HepG2 (cell line): ENCODE measurements around the gene ABL2. TPM values are rescaled to one million over a fixed set of nuclear protein-coding genes. Genes with fewer than 3 reads are reported as not detected.

Experiments
- ATAC-seq: fragments of 200-7000 bp; cut with Tn5 transposase; 3 replicates; pipeline ENCODE4 v1.9.1; 2020; ENCODE audit warnings: mild to moderate bottlenecking, moderate library complexity
- BruUV-seq: library from RNA; stranded (reverse); fragments of 400-500 nt; replicated peaks from 2 replicates; lab custom pipeline; 2021; lab: Mats Ljungman, UMichigan
- CTCF ChIA-PET: fragments of 300-600 bp; formaldehyde crosslinking; extraction: SDS; loops from one replicate; lab custom pipeline; 2021; ENCODE audit warnings: low total read pairs, inconsistent platforms, low intra/inter-chr PET ratio; lab: Yijun Ruan, JAX
- POLR2A ChIA-PET: fragments of 350-600 bp; sonication (Branson Sonifier 250); formaldehyde crosslinking; loops from one replicate; lab custom pipeline; 2020; ENCODE audit warnings: antibody characterized with exemption, inconsistent platforms; lab: Yijun Ruan, JAX
- DNase-seq: peaks from one replicate; pipeline ENCODE4 v3.0.0-alpha.2; 2015; ENCODE audit warnings: low spot score
- FAIRE-seq: peaks from 3 replicates; lab custom pipeline; 2011; peaks lifted over from hg19 to GRCh38; lab: Jason Lieb, UNC
- H2AFZ ChIP-seq: one replicate; pipeline ENCODE4 v1.6.1; 2011; ENCODE audit warnings: low read length, inconsistent platforms
- H3K27ac ChIP-seq: fragments of 300-600 bp; 3 replicates; pipeline ENCODE4 v1.8.0; 2011; ENCODE audit warnings: mixed run types, mild to moderate bottlenecking, mixed read lengths, low read length, inconsistent platforms; ENCODE audit not compliant: insufficient read depth; ENCODE audit errors: extremely low read length
- H3K27me3 ChIP-seq, 2 experiments: fragments of 200-600 bp in 1 of 2; 2 replicates in 1 of 2; 3 replicates in 1 of 2; pipeline versions ENCODE4 v1.6.0 to v1.8.0; 2011; ENCODE audit warnings: low read length in 2 of 2, mild to moderate bottlenecking in 2 of 2, moderate library complexity in 2 of 2, inconsistent platforms in 1 of 2; ENCODE audit not compliant: insufficient read depth in 2 of 2, control insufficient read depth in 1 of 2
- H3K36me3 ChIP-seq, 2 experiments: fragments of 200-600 bp in 1 of 2; replicated peaks in 1 of 2; 2 replicates in 1 of 2; 3 replicates in 1 of 2; pipeline versions ENCODE4 v1.5.1 to v1.8.0; 2011; ENCODE audit warnings: low read length in 2 of 2, inconsistent platforms in 1 of 2; ENCODE audit not compliant: insufficient read depth in 2 of 2, control insufficient read depth in 1 of 2
- H3K4me1 ChIP-seq: 2 replicates; pipeline ENCODE4 v1.5.1; 2012; ENCODE audit warnings: low read length, inconsistent platforms; ENCODE audit not compliant: insufficient read depth
- H3K4me2 ChIP-seq: 2 replicates; pipeline ENCODE4 v1.6.0; 2011; ENCODE audit warnings: low read depth, low read length, inconsistent platforms
- H3K4me3 ChIP-seq, 3 experiments: fragments of 200-600 bp in 1 of 3; sonication (generic), shearing (Covaris generic) in 1 of 3; replicated peaks in 1 of 3; 2 replicates each; pipeline ENCODE4 v1.5.1; 2011 to 2016; ENCODE audit warnings: low read length in 3 of 3, inconsistent platforms in 2 of 3, low read depth in 2 of 3, mild to moderate bottlenecking in 2 of 3, control low read depth in 1 of 3, mixed read lengths in 1 of 3; ENCODE audit not compliant: insufficient read depth in 1 of 3
- H3K79me2 ChIP-seq: one replicate; pipeline ENCODE4 v1.6.1; 2011; ENCODE audit warnings: low read length, inconsistent platforms; ENCODE audit not compliant: insufficient read depth
- H3K9ac ChIP-seq: 2 replicates; pipeline ENCODE4 v1.6.0; 2011; ENCODE audit warnings: mild to moderate bottlenecking, low read depth, low read length, inconsistent platforms; ENCODE audit not compliant: insufficient read depth
- H3K9me3 ChIP-seq: 2 replicates; pipeline ENCODE4 v1.5.1; 2012; ENCODE audit warnings: mild to moderate bottlenecking, low read length
- H4K20me1 ChIP-seq: 2 replicates; pipeline ENCODE4 v1.6.0; 2011; ENCODE audit warnings: inconsistent platforms, mild to moderate bottlenecking, low read length, moderate library complexity; ENCODE audit not compliant: insufficient read depth
- DPF2 ChIP-seq: sonication (generic); formaldehyde crosslinking; IDR thresholded peaks from 2 replicates; pipeline ENCODE4 v1.4.0; 2020; ENCODE audit warnings: mild to moderate bottlenecking, low read depth, missing genetic modification reagents, borderline replicate concordance
- HES4 ChIP-seq: sonication (generic); formaldehyde crosslinking; IDR thresholded peaks from 2 replicates; pipeline ENCODE4 v1.9.0; 2021; ENCODE audit warnings: mild to moderate bottlenecking, missing genetic modification reagents, borderline replicate concordance
- KDM6A ChIP-seq: IDR thresholded peaks from 2 replicates; pipeline ENCODE4 v1.6.1; 2016; ENCODE audit warnings: low read depth
- NCOA5 ChIP-seq: sonication (generic); formaldehyde crosslinking; IDR thresholded peaks from 2 replicates; pipeline ENCODE4 v1.4.0; 2020; ENCODE audit warnings: missing genetic modification reagents
- PCBP1 ChIP-seq: fragments of 200-400 bp; formaldehyde crosslinking; IDR thresholded peaks from 2 replicates; pipeline ENCODE4 v1.6.1; 2017; ENCODE audit warnings: mild to moderate bottlenecking, low read depth, low read length, borderline replicate concordance
- RBAK ChIP-seq: sonication (generic); formaldehyde crosslinking; IDR thresholded peaks from 2 replicates; pipeline ENCODE4 v1.5.1; 2020; ENCODE audit warnings: mild to moderate bottlenecking, missing genetic modification reagents
- RORA ChIP-seq: sonication (generic); formaldehyde crosslinking; IDR thresholded peaks from 2 replicates; pipeline ENCODE4 v1.5.0; 2020; ENCODE audit warnings: mild to moderate bottlenecking, missing genetic modification reagents, moderate library complexity
- SALL2 ChIP-seq: sonication (generic); formaldehyde crosslinking; IDR thresholded peaks from 2 replicates; pipeline ENCODE4 v1.8.1; 2023; ENCODE audit warnings: mild to moderate bottlenecking, missing genetic modification reagents, inconsistent platforms
- SKI ChIP-seq: fragments of 450-650 bp; IDR thresholded peaks from one replicate; pipeline ENCODE4 v1.6.1; 2018; ENCODE audit warnings: mild to moderate bottlenecking; ENCODE audit not compliant: partially characterized antibody
- STAG1 ChIP-seq: sonication (generic); formaldehyde crosslinking; IDR thresholded peaks from 2 replicates; pipeline ENCODE4 v1.4.0; 2020; ENCODE audit warnings: missing genetic modification reagents
- TFDP2 ChIP-seq: sonication (generic); formaldehyde crosslinking; IDR thresholded peaks from 2 replicates; pipeline ENCODE4 v1.4.0; 2020; ENCODE audit warnings: missing genetic modification reagents
- ZNF143 ChIP-seq: sonication (generic); formaldehyde crosslinking; IDR thresholded peaks from 2 replicates; pipeline ENCODE4 v1.4.0; 2020; ENCODE audit warnings: missing genetic modification reagents
- ZNF703 ChIP-seq: sonication (generic); formaldehyde crosslinking; IDR thresholded peaks from 2 replicates; pipeline ENCODE4 v1.5.1; 2020; ENCODE audit warnings: missing genetic modification reagents, mild to moderate bottlenecking, moderate library complexity, borderline replicate concordance
- WGBS: methylation state at CpG from one replicate; pipeline ENCODE4 v1.1.6; 2017; ENCODE audit warnings: low lambda C conversion rate; 5-methylcytosine and 5-hydroxymethylcytosine counted together
- in situ Hi-C: cut with HindIII; loops from 2 replicates; pipeline ENCODE4 v1.10.0; 2017; ENCODE audit warnings: low pct_unique_long_range_greater_than_20kb; ENCODE audit not compliant: extremely low pct_ligation_motif_present
- intact Hi-C: fragments of 100-400 bp; cut with micrococcal nuclease; formaldehyde crosslinking; loops from one replicate; pipeline ENCODE4 v1.10.0; 2022; ENCODE audit not compliant: unreplicated experiment
- polyA plus RNA-seq, 8 experiments: library from polyadenylated mRNA; depleted of rRNA in 3 of 8; stranded (reverse) in 7 of 8; unstranded in 1 of 8; fragments of >200 nt; fragmentation: Illumina TruSeq in 4 of 8; extraction: Trizol in 4 of 8; gene quantifications; 2 replicates each; pipeline versions ENCODE4 v1.2.1 to v1.2.3, GENCODE V29; 2011 to 2016; ENCODE audit warnings: low read depth in 4 of 8, missing spikeins in 1 of 8, mixed read lengths in 1 of 8; ENCODE audit not compliant: insufficient read depth in 1 of 8
- total RNA-seq, 5 experiments: library from RNA; depleted of rRNA; stranded (reverse); fragments of >200 nt; fragmentation: Illumina TruSeq; extraction: Trizol; gene quantifications; 2 replicates each; pipeline ENCODE4 v1.2.3, GENCODE V29; 2016; ENCODE audit warnings: low read depth in 1 of 5
- TF ChIP-seq, protein P1 (sequence below): fragments of 450-650 bp; IDR thresholded peaks from 2 replicates; pipeline ENCODE4 v1.6.1; 2017
- TF ChIP-seq, protein P2 (sequence below): sonication (generic); formaldehyde crosslinking; IDR thresholded peaks from 2 replicates; pipeline ENCODE4 v1.4.0; 2020; ENCODE audit warnings: missing genetic modification reagents

Gene ABL2
- total and polyA plus RNA-seq, 2 of the 13 experiments (the other 11 are each of a cell fraction or from before 2014, with no cell fraction given), result 5.8 to 6.0 TPM

DNA sequence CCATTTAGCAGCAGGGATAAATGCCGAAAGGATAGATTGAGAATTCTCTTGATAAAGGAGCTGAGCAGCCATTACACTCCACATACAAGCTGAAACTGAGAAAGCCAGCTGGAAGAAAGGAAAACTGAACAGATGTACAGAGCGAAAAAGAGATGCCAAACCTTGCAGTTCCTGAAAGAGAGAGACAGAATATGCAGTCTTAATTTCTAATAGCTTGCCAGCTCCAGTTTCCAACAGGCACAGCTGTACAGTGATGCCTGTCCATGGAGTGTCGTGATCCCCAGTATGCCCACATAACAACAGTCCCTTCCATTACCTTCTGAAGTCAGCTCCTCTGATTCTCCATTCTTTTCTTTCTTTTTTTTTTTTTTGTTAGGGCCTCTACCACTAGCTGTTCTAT lies 22.7 kb downstream of the ABL2 start:
- Histone ChIP-seq H2AFZ (no peak overlapping the region), H3K4me3 (no peak overlapping the region), H3K9ac (no peak overlapping the region), H3K27me3 (no peaks in the 10 kb centered on the region), H3K36me3 (peaks cover 0 to under 1% of the 10 kb centered on the region in 2 experiments; a peak in 1 of 5 replicates), H3K27ac (no peak overlapping the region), H4K20me1 (no peaks in the 10 kb centered on the region; the same call in 1 of the 2 replicates), H3K4me1 (peaks cover 12% of the 10 kb centered on the region), H3K79me2 (peaks cover 63% of the 10 kb centered on the region), H3K9me3 (no peaks in the 10 kb centered on the region), H3K4me2 (no peak overlapping the region)
- ChIA-PET CTCF (no interaction called here), POLR2A (no interaction called here)
- in situ Hi-C loops, result no loop called here
- DNase-seq (no peak), ATAC-seq (no peak), FAIRE-seq (no peak)
- no TSS peak for BruUV-seq
- TF ChIP-seq RBAK (CRISPR knock-in tag) (no peak), PCBP1 (no peak), ZNF143 (no peak), ZNF703 (CRISPR knock-in tag) (no peak), TFDP2 (CRISPR knock-in tag) (no peak), NCOA5 (CRISPR knock-in tag) (no peak), SALL2 (no peak), STAG1 (CRISPR knock-in tag) (no peak), KDM6A (no peak), DPF2 (no peak), HES4 (no peak), SKI (no peak), RORA (no peak)
- TF ChIP-seq, protein P1, sequence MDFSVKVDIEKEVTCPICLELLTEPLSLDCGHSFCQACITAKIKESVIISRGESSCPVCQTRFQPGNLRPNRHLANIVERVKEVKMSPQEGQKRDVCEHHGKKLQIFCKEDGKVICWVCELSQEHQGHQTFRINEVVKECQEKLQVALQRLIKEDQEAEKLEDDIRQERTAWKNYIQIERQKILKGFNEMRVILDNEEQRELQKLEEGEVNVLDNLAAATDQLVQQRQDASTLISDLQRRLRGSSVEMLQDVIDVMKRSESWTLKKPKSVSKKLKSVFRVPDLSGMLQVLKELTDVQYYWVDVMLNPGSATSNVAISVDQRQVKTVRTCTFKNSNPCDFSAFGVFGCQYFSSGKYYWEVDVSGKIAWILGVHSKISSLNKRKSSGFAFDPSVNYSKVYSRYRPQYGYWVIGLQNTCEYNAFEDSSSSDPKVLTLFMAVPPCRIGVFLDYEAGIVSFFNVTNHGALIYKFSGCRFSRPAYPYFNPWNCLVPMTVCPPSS, result no peak
- TF ChIP-seq, protein P2, sequence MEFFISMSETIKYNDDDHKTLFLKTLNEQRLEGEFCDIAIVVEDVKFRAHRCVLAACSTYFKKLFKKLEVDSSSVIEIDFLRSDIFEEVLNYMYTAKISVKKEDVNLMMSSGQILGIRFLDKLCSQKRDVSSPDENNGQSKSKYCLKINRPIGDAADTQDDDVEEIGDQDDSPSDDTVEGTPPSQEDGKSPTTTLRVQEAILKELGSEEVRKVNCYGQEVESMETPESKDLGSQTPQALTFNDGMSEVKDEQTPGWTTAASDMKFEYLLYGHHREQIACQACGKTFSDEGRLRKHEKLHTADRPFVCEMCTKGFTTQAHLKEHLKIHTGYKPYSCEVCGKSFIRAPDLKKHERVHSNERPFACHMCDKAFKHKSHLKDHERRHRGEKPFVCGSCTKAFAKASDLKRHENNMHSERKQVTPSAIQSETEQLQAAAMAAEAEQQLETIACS, result no peak
- intact Hi-C loops, result no loop called here
- WGBS, result 98% methylated on average over 3 of the region's 3 CpGs
